Measurements from ENCODE around the gene SLC25A23.

DNA sequence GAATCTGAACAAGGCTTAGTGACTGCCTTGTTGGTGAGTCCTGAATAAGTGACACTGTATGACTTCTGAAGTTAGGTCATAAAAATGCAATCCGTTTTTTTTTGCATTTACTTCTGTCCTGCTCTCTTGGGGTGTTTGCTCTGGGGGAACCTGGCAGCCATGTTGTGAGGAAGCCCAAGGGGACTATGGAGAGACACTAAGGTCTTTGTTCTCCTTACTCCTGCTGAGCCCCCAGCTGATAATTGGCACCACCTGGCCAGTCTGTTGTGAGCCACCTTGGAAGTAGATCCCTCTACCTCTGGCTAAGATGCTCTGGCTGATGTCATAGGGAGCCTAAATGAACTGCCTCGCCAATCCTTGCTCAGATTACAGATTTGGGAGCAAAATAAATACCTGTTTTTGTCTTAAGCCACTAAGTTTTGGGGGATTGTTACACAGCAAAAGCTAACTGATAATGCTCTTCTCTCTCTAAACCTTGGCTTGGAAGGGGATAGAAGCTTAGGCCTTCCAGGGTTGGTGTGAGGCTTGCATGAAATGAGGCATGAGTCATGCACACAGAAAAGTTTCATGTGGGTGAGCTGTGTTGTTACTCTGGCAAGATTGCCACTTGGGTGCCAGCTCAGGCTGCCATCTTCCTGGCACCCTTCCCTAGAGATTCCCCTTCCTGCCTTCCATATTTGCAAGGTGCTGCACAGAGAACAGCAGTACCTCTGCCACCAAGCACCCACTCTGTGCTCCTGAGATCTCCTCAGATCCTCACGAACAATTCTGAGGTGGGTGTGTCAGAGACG is 32.4 kb upstream of the SLC25A23 start:
- TF ChIP-seq, protein P1, sequence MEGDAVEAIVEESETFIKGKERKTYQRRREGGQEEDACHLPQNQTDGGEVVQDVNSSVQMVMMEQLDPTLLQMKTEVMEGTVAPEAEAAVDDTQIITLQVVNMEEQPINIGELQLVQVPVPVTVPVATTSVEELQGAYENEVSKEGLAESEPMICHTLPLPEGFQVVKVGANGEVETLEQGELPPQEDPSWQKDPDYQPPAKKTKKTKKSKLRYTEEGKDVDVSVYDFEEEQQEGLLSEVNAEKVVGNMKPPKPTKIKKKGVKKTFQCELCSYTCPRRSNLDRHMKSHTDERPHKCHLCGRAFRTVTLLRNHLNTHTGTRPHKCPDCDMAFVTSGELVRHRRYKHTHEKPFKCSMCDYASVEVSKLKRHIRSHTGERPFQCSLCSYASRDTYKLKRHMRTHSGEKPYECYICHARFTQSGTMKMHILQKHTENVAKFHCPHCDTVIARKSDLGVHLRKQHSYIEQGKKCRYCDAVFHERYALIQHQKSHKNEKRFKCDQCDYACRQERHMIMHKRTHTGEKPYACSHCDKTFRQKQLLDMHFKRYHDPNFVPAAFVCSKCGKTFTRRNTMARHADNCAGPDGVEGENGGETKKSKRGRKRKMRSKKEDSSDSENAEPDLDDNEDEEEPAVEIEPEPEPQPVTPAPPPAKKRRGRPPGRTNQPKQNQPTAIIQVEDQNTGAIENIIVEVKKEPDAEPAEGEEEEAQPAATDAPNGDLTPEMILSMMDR (IDR thresholded peaks at IDR 0.05): no peak
- TF ChIP-seq EZH2 (IDR thresholded peaks at IDR 0.05): no peak
